ENCODE results near the gene SKAP1. TPM values are rescaled to one million over a fixed set of nuclear protein-coding genes. Genes with fewer than 3 reads are reported as not detected.

SKAP1 gene
- total RNA-seq, 1 donor from 2014 or later, result 1.0 TPM

- Histone ChIP-seq H3K27me3 (ENCODE audit: control insufficient read depth in 3 of 3, insufficient read depth in 3 of 3, low read length in 3 of 3) (peaks cover 42 to 61% (median 51%) of the 10 kb centered on the region in 3 donors), H3K9ac (ENCODE audit: low read depth in 1 of 3, low read length in 3 of 3) (no peak overlapping the region), H3K4me3 (ENCODE audit: low read length in 3 of 3) (no peak overlapping the region), H3K36me3 (ENCODE audit: control insufficient read depth in 3 of 3, insufficient read depth in 3 of 3, low read length in 3 of 3) (no peaks in the 10 kb centered on the region), H3K27ac (ENCODE audit: low read depth, low read length) (no peak overlapping the region), H3K9me3 (ENCODE audit: control insufficient read depth in 3 of 3, low read length in 3 of 3) (no peaks in the 10 kb centered on the region), H3K4me1 (ENCODE audit: control insufficient read depth in 3 of 3, insufficient read depth in 3 of 3, low read length in 3 of 3) (no peaks in the 10 kb centered on the region)
These were observed 280.9 kb downstream of the SKAP1 start for GRCh38 chr17:48148854-48149786.

- Histone ChIP-seq H3K27ac (ENCODE audit: low read depth, low read length) (no peak overlapping the region), H3K9ac (ENCODE audit: low read depth in 1 of 3, low read length in 3 of 3) (no peak overlapping the region), H3K27me3 (ENCODE audit: control insufficient read depth in 3 of 3, insufficient read depth in 3 of 3, low read length in 3 of 3) (peaks cover 40 to 63% (median 49%) of the 10 kb centered on the region in 3 donors), H3K36me3 (ENCODE audit: control insufficient read depth in 3 of 3, insufficient read depth in 3 of 3, low read length in 3 of 3) (no peaks in the 10 kb centered on the region), H3K4me1 (ENCODE audit: control insufficient read depth in 3 of 3, insufficient read depth in 3 of 3, low read length in 3 of 3) (no peaks in the 10 kb centered on the region), H3K4me3 (ENCODE audit: low read length in 3 of 3) (no peak overlapping the region), H3K9me3 (ENCODE audit: control insufficient read depth in 3 of 3, low read length in 3 of 3) (no peaks in the 10 kb centered on the region)
These were observed 281.8 kb downstream of the SKAP1 start for GRCh38 chr17:48148029-48148770.

- peaks cover 28 to 49% (median 40%) of the 10 kb centered on the region in 3 donors for H3K27me3 ChIP-seq (ENCODE audit: control insufficient read depth in 3 of 3, insufficient read depth in 3 of 3, low read length in 3 of 3)
- H3K27ac ChIP-seq (ENCODE audit: low read depth, low read length), result no peak overlapping the region
- no peaks in the 10 kb centered on the region for H3K4me1 ChIP-seq (ENCODE audit: control insufficient read depth in 3 of 3, insufficient read depth in 3 of 3, low read length in 3 of 3)
- no peak overlapping the region for H3K9ac ChIP-seq (ENCODE audit: low read depth in 1 of 3, low read length in 3 of 3)
- H3K36me3 ChIP-seq (ENCODE audit: control insufficient read depth in 3 of 3, insufficient read depth in 3 of 3, low read length in 3 of 3), result no peaks in the 10 kb centered on the region
- no peaks in the 10 kb centered on the region for H3K9me3 ChIP-seq (ENCODE audit: control insufficient read depth in 3 of 3, low read length in 3 of 3)
- no peak overlapping the region for H3K4me3 ChIP-seq (ENCODE audit: low read length in 3 of 3)
These were observed 284.8 kb downstream of the SKAP1 start for GRCh38 chr17:48144976-48145798.

GRCh38 chr17:48144231-48144630 is 285.8 kb downstream of the SKAP1 start:
- Histone ChIP-seq H3K9me3 (ENCODE audit: control insufficient read depth in 3 of 3, low read length in 3 of 3) (no peaks in the 10 kb centered on the region), H3K27me3 (ENCODE audit: control insufficient read depth in 3 of 3, insufficient read depth in 3 of 3, low read length in 3 of 3) (peaks cover 20 to 40% (median 35%) of the 10 kb centered on the region in 3 donors), H3K9ac (ENCODE audit: low read depth in 1 of 3, low read length in 3 of 3) (no peak overlapping the region), H3K4me3 (ENCODE audit: low read length in 3 of 3) (no peak overlapping the region), H3K4me1 (ENCODE audit: control insufficient read depth in 3 of 3, insufficient read depth in 3 of 3, low read length in 3 of 3) (no peaks in the 10 kb centered on the region), H3K27ac (ENCODE audit: low read depth, low read length) (no peak overlapping the region), H3K36me3 (ENCODE audit: control insufficient read depth in 3 of 3, insufficient read depth in 3 of 3, low read length in 3 of 3) (no peaks in the 10 kb centered on the region)

GRCh38 chr17:48143629-48144028 is 286.4 kb downstream of the SKAP1 start:
- Histone ChIP-seq H3K9me3 (ENCODE audit: control insufficient read depth in 3 of 3, low read length in 3 of 3) (no peaks in the 10 kb centered on the region), H3K27ac (ENCODE audit: low read depth, low read length) (no peak overlapping the region), H3K27me3 (ENCODE audit: control insufficient read depth in 3 of 3, insufficient read depth in 3 of 3, low read length in 3 of 3) (peaks cover 15 to 37% (median 29%) of the 10 kb centered on the region in 3 donors), H3K4me3 (ENCODE audit: low read length in 3 of 3) (no peak overlapping the region), H3K9ac (ENCODE audit: low read depth in 1 of 3, low read length in 3 of 3) (no peak overlapping the region), H3K4me1 (ENCODE audit: control insufficient read depth in 3 of 3, insufficient read depth in 3 of 3, low read length in 3 of 3) (no peaks in the 10 kb centered on the region), H3K36me3 (ENCODE audit: control insufficient read depth in 3 of 3, insufficient read depth in 3 of 3, low read length in 3 of 3) (no peaks in the 10 kb centered on the region)

GRCh38 chr17:48139944-48140343 is 290.1 kb downstream of the SKAP1 start:
- Histone ChIP-seq H3K9ac (ENCODE audit: low read depth in 1 of 3, low read length in 3 of 3) (no peak overlapping the region), H3K4me3 (ENCODE audit: low read length in 3 of 3) (no peak overlapping the region), H3K36me3 (ENCODE audit: control insufficient read depth in 3 of 3, insufficient read depth in 3 of 3, low read length in 3 of 3) (no peaks in the 10 kb centered on the region), H3K4me1 (ENCODE audit: control insufficient read depth in 3 of 3, insufficient read depth in 3 of 3, low read length in 3 of 3) (no peaks in the 10 kb centered on the region), H3K27me3 (ENCODE audit: control insufficient read depth in 3 of 3, insufficient read depth in 3 of 3, low read length in 3 of 3) (peaks cover 5 to 21% (median 18%) of the 10 kb centered on the region in 3 donors), H3K9me3 (ENCODE audit: control insufficient read depth in 3 of 3, low read length in 3 of 3) (no peaks in the 10 kb centered on the region), H3K27ac (ENCODE audit: low read depth, low read length) (no peak overlapping the region)

GRCh38 chr17:48137656-48138055 is 292.4 kb downstream of the SKAP1 start:
- H3K36me3 ChIP-seq (ENCODE audit: control insufficient read depth in 3 of 3, insufficient read depth in 3 of 3, low read length in 3 of 3), result no peaks in the 10 kb centered on the region
- no peaks in the 10 kb centered on the region for H3K9me3 ChIP-seq (ENCODE audit: control insufficient read depth in 3 of 3, low read length in 3 of 3)
- H3K4me1 ChIP-seq (ENCODE audit: control insufficient read depth in 3 of 3, insufficient read depth in 3 of 3, low read length in 3 of 3), result no peaks in the 10 kb centered on the region
- H3K9ac ChIP-seq (ENCODE audit: low read depth in 1 of 3, low read length in 3 of 3), result no peak overlapping the region
- H3K4me3 ChIP-seq (ENCODE audit: low read length in 3 of 3), result no peak overlapping the region
- peaks cover 0 to 11% (median 5%) of the 10 kb centered on the region in 3 donors for H3K27me3 ChIP-seq (ENCODE audit: control insufficient read depth in 3 of 3, insufficient read depth in 3 of 3, low read length in 3 of 3)
- no peak overlapping the region for H3K27ac ChIP-seq (ENCODE audit: low read depth, low read length)

- Histone ChIP-seq H3K9ac (ENCODE audit: low read depth in 1 of 3, low read length in 3 of 3) (no peak overlapping the region), H3K36me3 (ENCODE audit: control insufficient read depth in 3 of 3, insufficient read depth in 3 of 3, low read length in 3 of 3) (no peaks in the 10 kb centered on the region), H3K27ac (ENCODE audit: low read depth, low read length) (no peak overlapping the region), H3K9me3 (ENCODE audit: control insufficient read depth in 3 of 3, low read length in 3 of 3) (no peaks in the 10 kb centered on the region), H3K4me1 (ENCODE audit: control insufficient read depth in 3 of 3, insufficient read depth in 3 of 3, low read length in 3 of 3) (no peaks in the 10 kb centered on the region), H3K4me3 (ENCODE audit: low read length in 3 of 3) (no peak overlapping the region), H3K27me3 (ENCODE audit: control insufficient read depth in 3 of 3, insufficient read depth in 3 of 3, low read length in 3 of 3) (no peaks in the 10 kb centered on the region)
These were observed 295.0 kb downstream of the SKAP1 start for GRCh38 chr17:48134912-48135480.

- no peaks in the 10 kb centered on the region for H3K9me3 ChIP-seq (ENCODE audit: control insufficient read depth in 3 of 3, low read length in 3 of 3)
- H3K9ac ChIP-seq (ENCODE audit: low read depth in 1 of 3, low read length in 3 of 3), result no peak overlapping the region
- H3K4me1 ChIP-seq (ENCODE audit: control insufficient read depth in 3 of 3, insufficient read depth in 3 of 3, low read length in 3 of 3), result no peaks in the 10 kb centered on the region
- H3K27me3 ChIP-seq (ENCODE audit: control insufficient read depth in 3 of 3, insufficient read depth in 3 of 3, low read length in 3 of 3), result no peaks in the 10 kb centered on the region
- no peak overlapping the region for H3K4me3 ChIP-seq (ENCODE audit: low read length in 3 of 3)
- no peak overlapping the region for H3K27ac ChIP-seq (ENCODE audit: low read depth, low read length)
- no peaks in the 10 kb centered on the region for H3K36me3 ChIP-seq (ENCODE audit: control insufficient read depth in 3 of 3, insufficient read depth in 3 of 3, low read length in 3 of 3)
These were observed 297.6 kb downstream of the SKAP1 start for GRCh38 chr17:48132385-48132784.
